Heart right ventricle (tissue), 16 donors: ENCODE data around the gene CRYBB1. TPM values are rescaled to one million over a fixed set of nuclear protein-coding genes. Genes with fewer than 3 reads are reported as not detected.
A peak's percentile ranks its signal among the peaks of the same experiment; 100 is the strongest.

Experiments used
- ATAC-seq, 8 donors: fragments of 200-7000 bp; cut with Tn5 transposase; one replicate each; pipeline ENCODE4 v1.9.1; 2020; ENCODE audit warnings: mild to moderate bottlenecking in 8 of 8, moderate library complexity in 8 of 8, moderate number of reproducible peaks in 1 of 8
- DNase-seq, 2 donors: peaks; one replicate each; pipeline ENCODE4 v3.0.0-alpha.2; 2020
- H3K27ac ChIP-seq, 10 donors: fragments of 200-600 bp; sonication (generic) in 2 of 10; one replicate each; pipeline versions ENCODE4 v1.5.0 to v1.8.0; 2020 to 2022; ENCODE audit warnings: mild to moderate bottlenecking in 3 of 10
- H3K27me3 ChIP-seq, 7 donors: fragments of 200-600 bp; one replicate each; pipeline ENCODE4 v1.8.0; 2021 to 2022; ENCODE audit warnings: mild to moderate bottlenecking in 2 of 7
- H3K36me3 ChIP-seq, 9 donors: fragments of 200-600 bp; sonication (generic) in 1 of 9; one replicate each; pipeline versions ENCODE4 v1.5.0 to v1.8.0; 2020 to 2022; ENCODE audit warnings: mild to moderate bottlenecking in 2 of 9
- H3K4me1 ChIP-seq, 9 donors: fragments of 200-600 bp; sonication (generic) in 1 of 9; one replicate each; pipeline versions ENCODE4 v1.5.0 to v1.8.0; 2020 to 2022; ENCODE audit warnings: mild to moderate bottlenecking in 4 of 9
- H3K4me3 ChIP-seq, 10 donors: fragments of 200-600 bp; sonication (generic) in 2 of 10; one replicate each; pipeline versions ENCODE4 v1.5.0 to v1.8.0; 2020 to 2022; ENCODE audit warnings: mild to moderate bottlenecking in 7 of 10, moderate library complexity in 2 of 10
- H3K9me3 ChIP-seq, 11 donors: fragments of 200-600 bp in 10 of 11; sonication (generic) in 2 of 11; one replicate each; pipeline versions ENCODE4 v1.5.0 to v1.8.0; 2013 to 2022; ENCODE audit warnings: mild to moderate bottlenecking in 2 of 11, control low read depth in 1 of 11, moderate library complexity in 1 of 11
- CTCF ChIP-seq, 9 donors: fragments of 200-600 bp; sonication (generic) in 2 of 9; IDR thresholded peaks; one replicate each; pipeline versions ENCODE4 v1.5.0 to v1.8.0; 2021 to 2022; ENCODE audit warnings: antibody characterized with exemption in 9 of 9, mild to moderate bottlenecking in 5 of 9, moderate library complexity in 1 of 9
- WGBS, 2 donors: extraction: QIAGEN DNeasy Blood & Tissue Kit; methylation state at CpG; one replicate each; pipeline ENCODE4 v1.1.7; 2013; ENCODE audit warnings: inconsistent platforms in 1 of 2; 5-methylcytosine and 5-hydroxymethylcytosine counted together
- intact Hi-C, 10 donors: fragments of 100-400 bp; cut with DNase I; formaldehyde crosslinking; loops; one replicate each; pipeline versions ENCODE4 v1.11.1 to v1.14.2; 2022
- polyA plus RNA-seq, 2 donors: library from polyadenylated mRNA; stranded (reverse); fragments of 200-250 nt; gene quantifications; one replicate each; pipeline ENCODE4 v1.2.3, GENCODE V29; 2013
- total RNA-seq, 10 donors: library from RNA; stranded (reverse); fragmentation: NEBNext Ultra II Directional in 3 of 10; extraction: Animal tissue kit (Norgen Biotek cat#: 25700) in 3 of 10; gene quantifications; one replicate each; pipeline versions ENCODE4 v1.2.1 to v1.2.4, GENCODE V29; 2021 to 2023
- donor health status: Arrhythmogenic right ventricular cardiomyopathy.
- donor health status: ischemic (EF 13 %, LVEDD 7.1; RV severe dilation, severe dysfunction).
- donor health status: healthy with polysubstance abuse.
- donor health status: DM: no; HTN: yes; CAD: no.
- donor health status: DM: no; HTN: no; CAD: no.
- donor health status: ischemic (EF 25% LVEDD 6.9; RV normal size, moderate dysfunction).
- donor health status: ischemic (EF 25% LVEDD 5.7; RV mildly dilated, moderate dysfunction).
- donor health status: healthy.
- donor health status: DM: yes; HTN: yes; CAD: no.
- donor health status: Ischemic cardiomyopathy.
- donor health status: ischemic (EF 35%, LVEDD 5.7; RV mildly dilated, moderate dysfunction).
- donor health status: nonischemic (EF 11% LVEDD 7.7; RV severe dilation, severe dysfunction).
- donor health status: DM: yes; HTN: yes; CAD: no.
- donor health status: PGD.
- donor health status: ischemic (EF 29% LVEDD 5.4; RV normal size, mild dysfunction).
- donor health status: nonischemic (EF 23%, LVEDD 6.1; RV moderate dilation, normal function).

Gene CRYBB1
- total and polyA plus RNA-seq, 12 donors, result 0.24 to 2.5 (median 0.56) TPM; not detected in 3

- Histone ChIP-seq H3K4me1 (peaks cover 0 to 13% (median 9%) of the 10 kb centered on the region in 9 donors), H3K9me3 (no peaks in the 10 kb centered on the region), H3K27me3 (no peaks in the 10 kb centered on the region), H3K27ac (no peak overlapping the region), H3K36me3 (no peaks in the 10 kb centered on the region), H3K4me3 (no peak overlapping the region)
- TF ChIP-seq CTCF (IDR thresholded peaks at IDR 0.05), result no peak
- intact Hi-C loops, result no loop called here
- WGBS, 2 donors, result 96 to 97% methylated on average over 1 of the region's 1 CpG
- DNase-seq, result no peak
- no peak for ATAC-seq
Observed at GRCh38 chr22:26623984-26624383, 6.2 kb upstream of the CRYBB1 start.

- DNase-seq (no peak), ATAC-seq (no peak)
- no peaks in the 10 kb centered on the region for H3K9me3 ChIP-seq
- intact Hi-C loops, result no loop called here
- no peaks in the 10 kb centered on the region for H3K36me3 ChIP-seq
- H3K4me1 ChIP-seq, result peaks cover 0 to 33% (median 10%) of the 10 kb centered on the region in 9 donors
- peaks cover 0 to 5% (median 0%) of the 10 kb centered on the region in 7 donors for H3K27me3 ChIP-seq
- no peak within 1 kb of the TSS for H3K27ac ChIP-seq
- WGBS, 2 donors, result 71 to 77% methylated on average over 7 of the region's 7 CpGs
- H3K4me3 ChIP-seq, result no peak within 1 kb of the TSS
- TF ChIP-seq CTCF (IDR thresholded peaks at IDR 0.05), result no peak
Observed at GRCh38 chr22:26621663-26622062, 3.8 kb upstream of the CRYBB1 start, which contains the start of gene CRYBA4. TSS of gene CRYBA4 (plus strand) at chr22:26621963. CDS start at chr22:26622597, 634 bp downstream.

GRCh38 chr22:26620197-26620596 lies 2.4 kb upstream of the CRYBB1 start:
- peaks cover 0 to 42% (median 10%) of the 10 kb centered on the region in 9 donors for H3K4me1 ChIP-seq
- WGBS, 2 donors, result 85 to 86% methylated on average over 2 of the region's 2 CpGs
- no peak overlapping the region for H3K4me3 ChIP-seq
- H3K9me3 ChIP-seq, result no peaks in the 10 kb centered on the region
- no peak overlapping the region for H3K27ac ChIP-seq
- ATAC-seq (no peak), DNase-seq (no peak)
- no peak for TF ChIP-seq CTCF (IDR thresholded peaks at IDR 0.05)
- intact Hi-C loops, result no loop called here
- H3K36me3 ChIP-seq, result no peaks in the 10 kb centered on the region
- peaks cover 0 to 15% (median 1%) of the 10 kb centered on the region in 7 donors for H3K27me3 ChIP-seq

GRCh38 chr22:26619510-26619909 lies 1.7 kb upstream of the CRYBB1 start:
- Histone ChIP-seq H3K27ac (no peak overlapping the region), H3K27me3 (peaks cover 0 to 22% (median 8%) of the 10 kb centered on the region in 7 donors), H3K4me1 (peaks cover 0 to 42% (median 10%) of the 10 kb centered on the region in 9 donors), H3K4me3 (no peak overlapping the region), H3K9me3 (no peaks in the 10 kb centered on the region), H3K36me3 (no peaks in the 10 kb centered on the region)
- DNase-seq (peak; percentile 34 to 35), ATAC-seq (peak in 7 of 8 donors; percentile 47 to 80 (median 58))
- WGBS, 2 donors, result 42 to 52% methylated on average over 6 of the region's 6 CpGs
- intact Hi-C loops, result no loop called here
- no peak for TF ChIP-seq CTCF (IDR thresholded peaks at IDR 0.05)
